ENCODE measurements around the gene BMP6. TPM values are rescaled to one million over a fixed set of nuclear protein-coding genes. Genes with fewer than 3 reads are reported as not detected.

The BMP6 gene
- total RNA-seq, 2 experiments from 2014 or later: not detected

GRCh38 chr6:7833751-7834070 lies 107.8 kb downstream of the BMP6 start:
- no peak for DNase-seq
- Histone ChIP-seq H3K27me3 (ENCODE audit: control insufficient read depth in 1 of 2, insufficient read depth in 2 of 2, low read length in 2 of 2) (peaks cover 0 to 3% of the 10 kb centered on the region in 2 experiments), H3K36me3 (ENCODE audit: insufficient read depth, low read length) (no peaks in the 10 kb centered on the region), H3K9me3 (ENCODE audit: control insufficient read depth in 1 of 2, insufficient read depth in 1 of 2, low read length in 2 of 2) (peaks cover 0 to under 1% of the 10 kb centered on the region in 2 experiments), H3K27ac (ENCODE audit: low read depth in 1 of 2, low read length in 2 of 2) (no peak overlapping the region), H3K4me3 (ENCODE audit: low read length) (no peak overlapping the region), H3K4me1 (ENCODE audit: insufficient read depth, low read length) (no peaks in the 10 kb centered on the region)
- POLR2A ChIA-PET: no interaction called here
- Mint-ChIP-seq H3K36me3 (ENCODE audit: low read depth) (no peaks in the 10 kb centered on the region), H3K9me3 (no peaks in the 10 kb centered on the region), H3K4me1 (ENCODE audit: low read depth) (no peaks in the 10 kb centered on the region), H3K4me3 (no peak overlapping the region), H3K27ac (no peak overlapping the region), H3K27me3 (peaks cover 10% of the 10 kb centered on the region)
- intact Hi-C loops (cut with DNase I, micrococcal nuclease): no loop called here
- CTCF ChIA-PET: no interaction called here
- no peak for ATAC-seq (ENCODE audit: poor library complexity)
- TF ChIP-seq, protein P1, sequence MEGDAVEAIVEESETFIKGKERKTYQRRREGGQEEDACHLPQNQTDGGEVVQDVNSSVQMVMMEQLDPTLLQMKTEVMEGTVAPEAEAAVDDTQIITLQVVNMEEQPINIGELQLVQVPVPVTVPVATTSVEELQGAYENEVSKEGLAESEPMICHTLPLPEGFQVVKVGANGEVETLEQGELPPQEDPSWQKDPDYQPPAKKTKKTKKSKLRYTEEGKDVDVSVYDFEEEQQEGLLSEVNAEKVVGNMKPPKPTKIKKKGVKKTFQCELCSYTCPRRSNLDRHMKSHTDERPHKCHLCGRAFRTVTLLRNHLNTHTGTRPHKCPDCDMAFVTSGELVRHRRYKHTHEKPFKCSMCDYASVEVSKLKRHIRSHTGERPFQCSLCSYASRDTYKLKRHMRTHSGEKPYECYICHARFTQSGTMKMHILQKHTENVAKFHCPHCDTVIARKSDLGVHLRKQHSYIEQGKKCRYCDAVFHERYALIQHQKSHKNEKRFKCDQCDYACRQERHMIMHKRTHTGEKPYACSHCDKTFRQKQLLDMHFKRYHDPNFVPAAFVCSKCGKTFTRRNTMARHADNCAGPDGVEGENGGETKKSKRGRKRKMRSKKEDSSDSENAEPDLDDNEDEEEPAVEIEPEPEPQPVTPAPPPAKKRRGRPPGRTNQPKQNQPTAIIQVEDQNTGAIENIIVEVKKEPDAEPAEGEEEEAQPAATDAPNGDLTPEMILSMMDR (IDR thresholded peaks at IDR 0.05): no peak

DNA sequence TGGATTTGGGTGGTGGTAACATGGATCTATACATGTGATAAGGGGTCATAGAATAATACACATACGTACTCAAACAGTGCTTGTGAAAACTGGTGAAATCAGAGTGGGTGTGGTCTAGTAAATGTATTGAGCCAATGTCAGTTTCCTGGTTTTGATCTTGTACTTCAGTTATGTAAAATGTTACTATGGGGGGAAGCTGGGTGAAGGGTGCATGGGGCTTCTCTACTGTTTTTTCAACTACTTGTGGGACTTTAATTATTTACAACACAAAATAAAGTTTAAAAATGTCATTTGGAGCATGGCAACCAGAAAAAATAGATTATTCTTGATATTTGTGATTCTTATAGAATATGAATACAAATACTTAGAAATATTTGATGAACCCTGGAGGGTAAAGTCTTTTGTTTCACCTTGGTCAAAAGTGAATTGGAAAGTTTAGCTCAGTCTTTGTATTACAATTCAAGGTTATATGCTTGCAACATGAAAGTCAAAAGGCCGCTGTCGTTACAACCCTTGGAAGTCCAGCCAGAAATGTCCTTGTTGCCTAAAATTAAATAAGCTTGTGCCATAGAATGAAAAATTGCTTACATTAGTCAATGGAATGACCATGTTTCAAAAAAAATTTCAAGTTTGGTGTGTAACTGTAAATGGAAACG lies 110.6 kb downstream of the BMP6 start:
- no peaks in the 10 kb centered on the region for H3K4me1 ChIP-seq (ENCODE audit: insufficient read depth, low read length)
- DNase-seq (no peak), ATAC-seq (ENCODE audit: poor library complexity) (no peak)
- ChIA-PET POLR2A (no interaction called here), CTCF (no interaction called here)
- intact Hi-C loops (cut with DNase I, micrococcal nuclease): no loop called here
- H3K27me3 Mint-ChIP-seq: peaks cover 15% of the 10 kb centered on the region
- no peak overlapping the region for H3K4me3 ChIP-seq (ENCODE audit: low read length)
- H3K27ac Mint-ChIP-seq: no peak overlapping the region
- H3K36me3 ChIP-seq (ENCODE audit: insufficient read depth, low read length): no peaks in the 10 kb centered on the region
- H3K9me3 Mint-ChIP-seq: no peaks in the 10 kb centered on the region
- H3K4me3 Mint-ChIP-seq: no peak overlapping the region
- no peak overlapping the region for H3K27ac ChIP-seq (ENCODE audit: low read depth in 1 of 2, low read length in 2 of 2)
- peaks cover 0 to 3% of the 10 kb centered on the region in 2 experiments for H3K27me3 ChIP-seq (ENCODE audit: control insufficient read depth in 1 of 2, insufficient read depth in 2 of 2, low read length in 2 of 2)
- H3K9me3 ChIP-seq (ENCODE audit: control insufficient read depth in 1 of 2, insufficient read depth in 1 of 2, low read length in 2 of 2): no peaks in the 10 kb centered on the region
- H3K36me3 Mint-ChIP-seq (ENCODE audit: low read depth): no peaks in the 10 kb centered on the region
- TF ChIP-seq, protein P1 (IDR thresholded peaks at IDR 0.05): no peak
- H3K4me1 Mint-ChIP-seq (ENCODE audit: low read depth): no peaks in the 10 kb centered on the region

DNA sequence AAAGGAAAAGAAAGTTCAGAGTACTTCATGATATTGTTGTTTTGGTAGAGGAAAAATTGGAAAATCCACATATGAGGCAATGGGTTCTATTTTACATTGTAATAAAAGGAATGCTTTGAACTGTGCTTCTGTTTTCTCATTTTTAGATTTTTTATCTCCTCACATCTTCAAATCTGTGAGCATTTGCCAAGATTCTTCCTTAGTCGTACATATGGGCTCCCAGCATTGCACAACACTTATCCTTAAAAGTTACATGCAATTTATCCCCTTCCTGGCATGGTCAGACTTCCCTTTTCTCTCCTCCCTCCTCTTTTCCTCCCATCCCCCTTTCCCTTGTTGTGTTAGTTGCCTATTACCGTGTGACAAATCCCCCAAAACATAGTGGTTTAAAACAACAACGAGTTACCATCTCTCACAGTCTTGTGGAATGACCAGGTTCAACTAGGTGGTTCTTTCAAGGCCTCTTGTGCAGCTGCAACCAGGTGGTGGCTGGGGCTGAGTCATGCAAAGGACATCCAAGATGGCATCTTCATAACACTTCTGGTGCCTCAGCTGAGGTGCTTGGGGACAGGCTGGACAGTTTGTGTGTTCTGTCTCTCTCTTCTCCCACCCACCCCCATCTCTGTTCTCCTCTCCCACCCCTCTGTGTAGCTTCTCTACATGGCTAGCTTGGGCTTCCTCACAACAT lies 116.0 kb downstream of the BMP6 start:
- H3K4me1 ChIP-seq (ENCODE audit: insufficient read depth, low read length): no peaks in the 10 kb centered on the region
- TF ChIP-seq, protein P1 (IDR thresholded peaks at IDR 0.05): no peak
- no peak overlapping the region for H3K4me3 ChIP-seq (ENCODE audit: low read length)
- ATAC-seq (ENCODE audit: poor library complexity) (no peak), DNase-seq (no peak)
- H3K36me3 ChIP-seq (ENCODE audit: insufficient read depth, low read length): no peaks in the 10 kb centered on the region
- Mint-ChIP-seq H3K27ac (no peak overlapping the region), H3K9me3 (no peaks in the 10 kb centered on the region), H3K4me1 (ENCODE audit: low read depth) (no peaks in the 10 kb centered on the region), H3K36me3 (ENCODE audit: low read depth) (no peaks in the 10 kb centered on the region), H3K27me3 (peaks cover 28% of the 10 kb centered on the region), H3K4me3 (no peak overlapping the region)
- intact Hi-C loops (cut with DNase I, micrococcal nuclease): no loop called here
- CTCF ChIA-PET: no interaction called here
- H3K27me3 ChIP-seq (ENCODE audit: control insufficient read depth in 1 of 2, insufficient read depth in 2 of 2, low read length in 2 of 2): no peaks in the 10 kb centered on the region
- no peak overlapping the region for H3K27ac ChIP-seq (ENCODE audit: low read depth in 1 of 2, low read length in 2 of 2)
- POLR2A ChIA-PET: no interaction called here
- peaks cover 4% of the 10 kb centered on the region in 2 experiments for H3K9me3 ChIP-seq (ENCODE audit: control insufficient read depth in 1 of 2, insufficient read depth in 1 of 2, low read length in 2 of 2)

Data from CD4-positive, alpha-beta T cell (primary cell).